Neural cell (in vitro differentiated cells): Measurements from ENCODE around the gene HS6ST2. TPM values are rescaled to one million over a fixed set of nuclear protein-coding genes. Genes with fewer than 3 reads are reported as not detected.

ENCODE experiments used
- H2AFZ ChIP-seq: fragments of 200-600, 300-800 bp; sonication (generic), shearing (Covaris generic); 2 replicates; pipeline ENCODE4 v1.6.0; 2014; ENCODE audit warnings: low read depth, mild to moderate bottlenecking, antibody characterized with exemption, low read length, moderate library complexity
- H3F3A ChIP-seq: fragments of 200-600 bp; shearing (Covaris generic); 2 replicates; pipeline ENCODE4 v1.6.1; 2016; ENCODE audit warnings: mild to moderate bottlenecking, moderate library complexity, mixed read lengths, antibody characterized with exemption, low read length; ENCODE audit not compliant: insufficient read depth, poor library complexity, severe bottlenecking
- H3K27ac ChIP-seq: fragments of 200-600, 300-800 bp; sonication (generic), shearing (Covaris generic); 2 replicates; pipeline ENCODE4 v1.5.1; 2014; ENCODE audit warnings: mild to moderate bottlenecking, low read length, moderate library complexity
- H3K27me3 ChIP-seq: fragments of 300-800, 200-600 bp; sonication (generic), shearing (Covaris generic); 2 replicates; pipeline ENCODE4 v1.6.0; 2014; ENCODE audit warnings: mild to moderate bottlenecking, low read depth, low read length, moderate library complexity; ENCODE audit not compliant: insufficient read depth
- H3K36me3 ChIP-seq: fragments of 300-800, 200-600 bp; sonication (generic), shearing (Covaris generic); 2 replicates; pipeline ENCODE4 v1.5.1; 2014; ENCODE audit warnings: mild to moderate bottlenecking, antibody characterized with exemption, low read length, moderate library complexity; ENCODE audit not compliant: insufficient read depth
- H3K4me2 ChIP-seq: fragments of 300-800, 200-600 bp; sonication (generic), shearing (Covaris generic); 2 replicates; pipeline ENCODE4 v1.6.0; 2014; ENCODE audit warnings: mild to moderate bottlenecking, low read length
- H3K4me3 ChIP-seq: fragments of 300-800, 200-600 bp; sonication (generic), shearing (Covaris generic); 2 replicates; pipeline ENCODE4 v1.5.1; 2014; ENCODE audit warnings: mild to moderate bottlenecking, low read length, moderate library complexity
- H3K79me2 ChIP-seq: fragments of 200-600 bp; shearing (Covaris generic); replicated peaks from 2 replicates; pipeline ENCODE4 v1.6.0; 2014; ENCODE audit warnings: mild to moderate bottlenecking, low read length, moderate library complexity; ENCODE audit not compliant: insufficient read depth
- H3K9ac ChIP-seq: fragments of 300-800, 200-600 bp; sonication (generic), shearing (Covaris generic); 2 replicates; pipeline ENCODE4 v1.6.1; 2016; ENCODE audit warnings: mild to moderate bottlenecking, low read length, mixed read lengths
- H3K9me2 ChIP-seq: fragments of 200-600 bp; shearing (Covaris generic); 2 replicates; pipeline ENCODE4 v1.6.1; 2016; ENCODE audit warnings: mild to moderate bottlenecking, low read length, mixed read lengths; ENCODE audit not compliant: insufficient read depth
- H3K9me3 ChIP-seq: fragments of 200-600, 300-800 bp; sonication (generic), shearing (Covaris generic); 2 replicates; pipeline ENCODE4 v1.6.1; 2016; ENCODE audit warnings: mild to moderate bottlenecking, mixed run types, low read length, moderate library complexity, mixed read lengths
- H4K20me1 ChIP-seq: fragments of 200-600 bp; shearing (Covaris generic); 2 replicates; pipeline ENCODE4 v1.6.1; 2016; ENCODE audit warnings: mild to moderate bottlenecking, mixed run types; ENCODE audit not compliant: insufficient read depth
- CTCF ChIP-seq: fragments of 450-650 bp; IDR thresholded peaks from 2 replicates; pipeline ENCODE4 v1.5.1; 2014; ENCODE audit warnings: antibody characterized with exemption, mild to moderate bottlenecking, moderate library complexity; ENCODE audit not compliant: poor library complexity, severe bottlenecking
- EP300 ChIP-seq: fragments of 450-650 bp; conservative IDR thresholded peaks from 2 replicates; pipeline ENCODE4 v1.6.1; 2014; ENCODE audit warnings: antibody characterized with exemption, mild to moderate bottlenecking, moderate library complexity; ENCODE audit not compliant: poor library complexity, severe bottlenecking
- EZH2 ChIP-seq: fragments of 200-600, 300-800 bp; shearing (Covaris generic), sonication (generic); IDR thresholded peaks from 2 replicates; pipeline ENCODE4 v1.6.1; 2014; ENCODE audit warnings: antibody characterized with exemption, low read length, borderline replicate concordance, mild to moderate bottlenecking; ENCODE audit not compliant: insufficient read depth, poor library complexity, severe bottlenecking
- MXI1 ChIP-seq: fragments of 450-650 bp; conservative IDR thresholded peaks from 2 replicates; pipeline ENCODE4 v1.6.1; 2014; ENCODE audit warnings: antibody characterized with exemption, mild to moderate bottlenecking; ENCODE audit not compliant: poor library complexity, severe bottlenecking
- POLR2AphosphoS5 ChIP-seq: IDR thresholded peaks from 2 replicates; pipeline ENCODE4 v1.6.1; 2012
- RAD21 ChIP-seq: fragments of 450-650 bp; conservative IDR thresholded peaks from 2 replicates; pipeline ENCODE4 v1.6.1; 2014; ENCODE audit warnings: antibody characterized with exemption, mild to moderate bottlenecking, moderate library complexity
- SMC3 ChIP-seq: fragments of 450-650 bp; conservative IDR thresholded peaks from 2 replicates; pipeline ENCODE4 v1.6.1; 2014; ENCODE audit warnings: antibody characterized with exemption, mild to moderate bottlenecking, moderate library complexity; ENCODE audit not compliant: poor library complexity
- TAF1 ChIP-seq: IDR thresholded peaks from 2 replicates; pipeline ENCODE4 v1.6.1; 2012; ENCODE audit warnings: low read depth
- polyA plus RNA-seq: library from polyadenylated mRNA; depleted of rRNA; stranded (reverse); fragments of >200 nt; gene quantifications from 2 replicates; pipeline ENCODE4 v1.2.3, GENCODE V29; 2014
- TF ChIP-seq, protein P1 (sequence below): IDR thresholded peaks from 2 replicates; pipeline ENCODE4 v1.6.1; 2012; ENCODE audit warnings: borderline replicate concordance

HS6ST2 gene
- polyA plus RNA-seq, 1 donor from 2014 or later, result 43.0 TPM

- Histone ChIP-seq H3K9me3 (no peaks in the 10 kb centered on the region), H3K79me2 (no peaks in the 10 kb centered on the region), H2AFZ (no peak overlapping the region), H3K9ac (no peak overlapping the region), H3K36me3 (no peaks in the 10 kb centered on the region), H3K27ac (no peak overlapping the region), H3K4me2 (no peak overlapping the region), H4K20me1 (no peaks in the 10 kb centered on the region), H3F3A (no peaks in the 10 kb centered on the region), H3K4me3 (no peak overlapping the region), H3K27me3 (no peaks in the 10 kb centered on the region), H3K9me2 (no peaks in the 10 kb centered on the region)
- no peak for TF ChIP-seq TAF1
- no peak for TF ChIP-seq CTCF
- TF ChIP-seq EZH2, result no peak
- no peak for TF ChIP-seq RAD21
- no peak for TF ChIP-seq EP300
- TF ChIP-seq, protein P1, sequence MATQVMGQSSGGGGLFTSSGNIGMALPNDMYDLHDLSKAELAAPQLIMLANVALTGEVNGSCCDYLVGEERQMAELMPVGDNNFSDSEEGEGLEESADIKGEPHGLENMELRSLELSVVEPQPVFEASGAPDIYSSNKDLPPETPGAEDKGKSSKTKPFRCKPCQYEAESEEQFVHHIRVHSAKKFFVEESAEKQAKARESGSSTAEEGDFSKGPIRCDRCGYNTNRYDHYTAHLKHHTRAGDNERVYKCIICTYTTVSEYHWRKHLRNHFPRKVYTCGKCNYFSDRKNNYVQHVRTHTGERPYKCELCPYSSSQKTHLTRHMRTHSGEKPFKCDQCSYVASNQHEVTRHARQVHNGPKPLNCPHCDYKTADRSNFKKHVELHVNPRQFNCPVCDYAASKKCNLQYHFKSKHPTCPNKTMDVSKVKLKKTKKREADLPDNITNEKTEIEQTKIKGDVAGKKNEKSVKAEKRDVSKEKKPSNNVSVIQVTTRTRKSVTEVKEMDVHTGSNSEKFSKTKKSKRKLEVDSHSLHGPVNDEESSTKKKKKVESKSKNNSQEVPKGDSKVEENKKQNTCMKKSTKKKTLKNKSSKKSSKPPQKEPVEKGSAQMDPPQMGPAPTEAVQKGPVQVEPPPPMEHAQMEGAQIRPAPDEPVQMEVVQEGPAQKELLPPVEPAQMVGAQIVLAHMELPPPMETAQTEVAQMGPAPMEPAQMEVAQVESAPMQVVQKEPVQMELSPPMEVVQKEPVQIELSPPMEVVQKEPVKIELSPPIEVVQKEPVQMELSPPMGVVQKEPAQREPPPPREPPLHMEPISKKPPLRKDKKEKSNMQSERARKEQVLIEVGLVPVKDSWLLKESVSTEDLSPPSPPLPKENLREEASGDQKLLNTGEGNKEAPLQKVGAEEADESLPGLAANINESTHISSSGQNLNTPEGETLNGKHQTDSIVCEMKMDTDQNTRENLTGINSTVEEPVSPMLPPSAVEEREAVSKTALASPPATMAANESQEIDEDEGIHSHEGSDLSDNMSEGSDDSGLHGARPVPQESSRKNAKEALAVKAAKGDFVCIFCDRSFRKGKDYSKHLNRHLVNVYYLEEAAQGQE, result no peak
- no peak for TF ChIP-seq SMC3
- no peak for TF ChIP-seq MXI1
- TF ChIP-seq POLR2AphosphoS5, result no peak
Observed at GRCh38 chrX:132965461-132965860, 7.0 kb upstream of the HS6ST2 start.

DNA sequence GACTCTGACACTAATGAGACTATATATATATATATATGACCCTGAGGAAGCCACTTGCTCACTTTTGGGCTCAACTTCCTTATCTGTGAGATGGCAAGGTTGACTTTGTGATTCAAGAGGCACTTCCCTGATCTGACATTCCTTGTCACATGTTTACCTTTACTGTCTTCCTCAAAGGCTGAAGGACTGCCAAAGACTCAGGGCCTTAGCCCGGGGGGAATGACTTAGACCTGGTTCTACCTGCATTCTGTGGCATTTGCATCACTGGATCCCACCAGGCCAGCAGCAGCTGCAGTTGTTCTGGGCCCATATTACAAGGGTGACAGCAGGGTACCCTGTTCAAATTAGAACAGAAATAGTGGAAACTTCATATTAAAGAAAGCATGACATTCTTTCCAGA lies 3.1 kb upstream of the HS6ST2 start:
- Histone ChIP-seq H3K9me3 (no peaks in the 10 kb centered on the region), H3K4me3 (no peak overlapping the region), H3K27me3 (no peaks in the 10 kb centered on the region), H3K27ac (no peak overlapping the region), H3K79me2 (no peaks in the 10 kb centered on the region), H3K9ac (no peak overlapping the region), H3K4me2 (no peak overlapping the region), H3F3A (no peaks in the 10 kb centered on the region), H4K20me1 (no peaks in the 10 kb centered on the region), H3K9me2 (no peaks in the 10 kb centered on the region), H3K36me3 (no peaks in the 10 kb centered on the region), H2AFZ (no peak overlapping the region)
- TF ChIP-seq POLR2AphosphoS5 (no peak), SMC3 (no peak), CTCF (no peak), TAF1 (no peak), RAD21 (no peak), EP300 (no peak), EZH2 (no peak), MXI1 (no peak)
- TF ChIP-seq, protein P1, result no peak
